A549 (cell line): ENCODE data around the gene NDUFA5. TPM values are rescaled to one million over a fixed set of nuclear protein-coding genes. Genes with fewer than 3 reads are reported as not detected.

ENCODE experiments used
- ATAC-seq, 2 experiments: fragments of 200-7000 bp in 1 of 2; fragments of >200 bp in 1 of 2; cut with Nextera tagmentation in 1 of 2; cut with Tn5 transposase in 1 of 2; 3 replicates each; pipeline versions ENCODE4 v1.8.0 to v1.9.1; 2018 to 2020; ENCODE audit warnings: mild to moderate bottlenecking in 1 of 2, moderate library complexity in 1 of 2
- CTCF ChIA-PET: fragments of 300-600 bp; sonication (Branson Sonifier 250); formaldehyde crosslinking; extraction: SDS; loops from one replicate; lab custom pipeline; 2021; ENCODE audit warnings: antibody characterized with exemption, inconsistent platforms; lab: Yijun Ruan, JAX
- POLR2A ChIA-PET: fragments of 350-600 bp; formaldehyde crosslinking; extraction: SDS; loops from one replicate; lab custom pipeline; 2021; ENCODE audit warnings: antibody characterized with exemption, inconsistent platforms; lab: Yijun Ruan, JAX
- DNase-seq, 2 experiments: peaks; one replicate each; pipeline versions ENCODE4 v3.0.0 to v3.0.0-alpha.2; 2011 to 2016; ENCODE audit warnings: low read depth in 1 of 2, low spot score in 1 of 2
- FAIRE-seq: peaks from 2 replicates; lab custom pipeline; 2011; peaks lifted over from hg19 to GRCh38; lab: Jason Lieb, UNC
- H3K27ac ChIP-seq, 2 experiments: fragments of >200 bp; sonication (Bioruptor Twin); formaldehyde crosslinking; 3 replicates each; pipeline ENCODE4 v1.5.1; 2016 to 2017
- H3K4me1 ChIP-seq: fragments of >200 bp; sonication (Bioruptor Twin); formaldehyde crosslinking; 3 replicates; pipeline ENCODE4 v1.6.1; 2016
- H3K4me2 ChIP-seq: fragments of >200 bp; sonication (Bioruptor Twin); formaldehyde crosslinking; 3 replicates; pipeline ENCODE4 v1.6.1; 2016
- H3K4me3 ChIP-seq: fragments of >200 bp; sonication (Bioruptor Twin); formaldehyde crosslinking; 3 replicates; pipeline ENCODE4 v1.5.1; 2016
- H3K9me3 ChIP-seq: fragments of >200 bp; sonication (Bioruptor Twin); formaldehyde crosslinking; 3 replicates; pipeline ENCODE4 v1.6.1; 2016
- CBX8 ChIP-seq: fragments of 200-600 bp; sonication (generic); IDR thresholded peaks from 2 replicates; pipeline ENCODE4 v1.6.1; 2016
- CEBPB ChIP-seq, 2 experiments: fragments of >200 bp in 1 of 2; sonication (Bioruptor Twin) in 1 of 2; formaldehyde crosslinking in 1 of 2; IDR thresholded peaks; 2 replicates each; pipeline ENCODE4 v1.6.1; 2012 to 2016
- CHD2 ChIP-seq: fragments of 150-350 bp; IDR thresholded peaks from 2 replicates; pipeline ENCODE4 v1.6.1; 2014; ENCODE audit warnings: low read length; ENCODE audit not compliant: partially characterized antibody
- CTCF ChIP-seq: fragments of >200 bp; sonication (Bioruptor Twin); formaldehyde crosslinking; IDR thresholded peaks from 3 replicates; pipeline ENCODE4 v1.5.1; 2016
- EHF ChIP-seq: fragments of 250-450 bp; sonication (Bioruptor Pico); IDR thresholded peaks from 2 replicates; pipeline ENCODE4 v1.5.0; 2020; ENCODE audit warnings: mild to moderate bottlenecking
- ESRRA ChIP-seq: fragments of 150-350 bp; IDR thresholded peaks from 2 replicates; pipeline ENCODE4 v1.6.1; 2014; ENCODE audit warnings: mild to moderate bottlenecking, low read length, borderline replicate concordance
- FOXS1 ChIP-seq: fragments of 250-450 bp; sonication (Bioruptor Pico); IDR thresholded peaks from 2 replicates; pipeline ENCODE4 v1.5.0; 2020; ENCODE audit warnings: mild to moderate bottlenecking, moderate library complexity
- HOXB13 ChIP-seq: fragments of 250-450 bp; sonication (Bioruptor Pico); IDR thresholded peaks from 2 replicates; pipeline ENCODE4 v1.5.0; 2020; ENCODE audit warnings: low read depth, mild to moderate bottlenecking, moderate library complexity
- HOXB5 ChIP-seq: fragments of 250-450 bp; sonication (Bioruptor Pico); IDR thresholded peaks from 2 replicates; pipeline ENCODE4 v1.5.0; 2020; ENCODE audit warnings: mild to moderate bottlenecking, moderate library complexity
- JUNB ChIP-seq: fragments of >200 bp; sonication (Bioruptor Twin); formaldehyde crosslinking; IDR thresholded peaks from 2 replicates; pipeline ENCODE4 v1.6.1; 2016
- KDM1A ChIP-seq: fragments of 200-600 bp; sonication (generic); IDR thresholded peaks from 2 replicates; pipeline ENCODE4 v1.6.1; 2016; ENCODE audit warnings: low read depth, mild to moderate bottlenecking
- MAFK ChIP-seq: fragments of 450-650 bp; IDR thresholded peaks from 2 replicates; pipeline ENCODE4 v1.6.1; 2014; ENCODE audit not compliant: partially characterized antibody
- MAZ ChIP-seq: fragments of 150-350 bp; IDR thresholded peaks from 2 replicates; pipeline ENCODE4 v1.6.1; 2014; ENCODE audit warnings: antibody characterized with exemption, low read depth, low read length, borderline replicate concordance
- MYC ChIP-seq: IDR thresholded peaks from 2 replicates; pipeline ENCODE4 v1.6.1; 2012; ENCODE audit warnings: mild to moderate bottlenecking, inconsistent platforms, low read length, improper control_type of control experiment, borderline replicate concordance
- NPAS2 ChIP-seq: fragments of 250-450 bp; sonication (Bioruptor Pico); IDR thresholded peaks from 2 replicates; pipeline ENCODE4 v1.8.0; 2022; ENCODE audit warnings: mild to moderate bottlenecking, moderate library complexity, borderline replicate concordance
- NR3C1 ChIP-seq: fragments of >200 bp; sonication (Bioruptor Twin); formaldehyde crosslinking; IDR thresholded peaks from 3 replicates; pipeline ENCODE4 v1.6.1; 2017
- PBX3 ChIP-seq: IDR thresholded peaks from 2 replicates; pipeline ENCODE4 v1.6.1; 2012
- POLR2AphosphoS2 ChIP-seq: conservative IDR thresholded peaks from 2 replicates; pipeline ENCODE4 v1.6.1; 2012; ENCODE audit warnings: low read length, improper control_type of control experiment, inconsistent platforms
- RAD21 ChIP-seq, 2 experiments: fragments of >200 bp in 1 of 2; sonication (Bioruptor Twin) in 1 of 2; formaldehyde crosslinking in 1 of 2; IDR thresholded peaks in 1 of 2; conservative IDR thresholded peaks in 1 of 2; 2 replicates in 1 of 2; 3 replicates in 1 of 2; pipeline ENCODE4 v1.6.1; 2012 to 2018; ENCODE audit warnings: inconsistent platforms in 1 of 2
- RCOR1 ChIP-seq: fragments of 150-350 bp; IDR thresholded peaks from 2 replicates; pipeline ENCODE4 v1.6.1; 2014; ENCODE audit warnings: antibody characterized with exemption, low read length, low read depth
- REST ChIP-seq: fragments of 200-600 bp; sonication (generic); IDR thresholded peaks from 2 replicates; pipeline ENCODE4 v1.6.1; 2016; ENCODE audit warnings: antibody characterized with exemption, mild to moderate bottlenecking, moderate library complexity
- RFX5 ChIP-seq: fragments of 450-650 bp; IDR thresholded peaks from 2 replicates; pipeline ENCODE4 v1.7.1; 2014; ENCODE audit warnings: antibody characterized with exemption, mild to moderate bottlenecking, moderate library complexity
- RNF2 ChIP-seq: fragments of 200-600 bp; sonication (generic); IDR thresholded peaks from 2 replicates; pipeline ENCODE4 v1.6.1; 2016; ENCODE audit warnings: low read depth, mild to moderate bottlenecking, antibody characterized with exemption, moderate library complexity, borderline replicate concordance
- ZC3H11A ChIP-seq: fragments of 450-650 bp; IDR thresholded peaks from 2 replicates; pipeline ENCODE4 v1.6.1; 2014; ENCODE audit warnings: antibody characterized with exemption, mild to moderate bottlenecking
- ZFP36 ChIP-seq: fragments of 450-650 bp; IDR thresholded peaks from 2 replicates; pipeline ENCODE4 v1.6.1; 2014; ENCODE audit warnings: borderline replicate concordance; ENCODE audit not compliant: partially characterized antibody
- ZSCAN20 ChIP-seq: fragments of 250-450 bp; sonication (Bioruptor Pico); IDR thresholded peaks from 2 replicates; pipeline ENCODE4 v1.8.0; 2022; ENCODE audit warnings: mild to moderate bottlenecking, moderate library complexity
- WGBS: methylation state at CpG from one replicate; pipeline ENCODE4 v1.1.6; 2017; ENCODE audit errors: missing lambda C conversion rate; 5-methylcytosine and 5-hydroxymethylcytosine counted together
- polyA plus RNA-seq, 4 experiments: library from polyadenylated mRNA; depleted of rRNA in 3 of 4; stranded (reverse); fragments of >200 nt; fragmentation: RNase III in 1 of 4; extraction: RNeasy Plus Mini Kit Qiagen cat#74134 plus additional on column Dnase treatment in 1 of 4; gene quantifications; 2 replicates in 3 of 4; 3 replicates in 1 of 4; pipeline ENCODE4 v1.2.3, GENCODE V29; 2011 to 2017
- TF ChIP-seq, protein P1 (sequence below): IDR thresholded peaks from 2 replicates; pipeline ENCODE4 v1.6.1; 2012
- TF ChIP-seq, protein P2 (sequence below): fragments of 250-450 bp; sonication (Bioruptor Pico); IDR thresholded peaks from 2 replicates; pipeline ENCODE4 v1.5.0; 2021; ENCODE audit warnings: mild to moderate bottlenecking, moderate library complexity, borderline replicate concordance
- TF ChIP-seq, protein P3 (sequence below): IDR thresholded peaks from 2 replicates; pipeline ENCODE4 v1.6.1; 2012; ENCODE audit warnings: low read depth, borderline replicate concordance

Gene NDUFA5
- polyA plus RNA-seq, 2 of the 4 experiments (the other 2 are of a cell fraction), result 58.8 to 64.8 TPM

GRCh38 chr7:123555484-123555883 lies 2.1 kb downstream of the NDUFA5 start:
- ChIA-PET CTCF (no interaction called here), POLR2A (no interaction called here)
- ATAC-seq (no peak), FAIRE-seq (no peak), DNase-seq (no peak)
- no peak for TF ChIP-seq RFX5
- no peak for TF ChIP-seq FOXS1 (CRISPR knock-in tag)
- no peak for TF ChIP-seq HOXB13 (CRISPR knock-in tag)
- TF ChIP-seq, protein P1, sequence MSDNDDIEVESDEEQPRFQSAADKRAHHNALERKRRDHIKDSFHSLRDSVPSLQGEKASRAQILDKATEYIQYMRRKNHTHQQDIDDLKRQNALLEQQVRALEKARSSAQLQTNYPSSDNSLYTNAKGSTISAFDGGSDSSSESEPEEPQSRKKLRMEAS, result no peak
- TF ChIP-seq ESRRA, result no peak
- TF ChIP-seq MYC, result no peak
- no peak for TF ChIP-seq CHD2
- TF ChIP-seq RNF2, result no peak
- TF ChIP-seq EHF (CRISPR knock-in tag), result no peak
- TF ChIP-seq POLR2AphosphoS2, result no peak
- TF ChIP-seq ZFP36, result no peak
- no peak for TF ChIP-seq MAFK
- no peak for TF ChIP-seq RCOR1
- TF ChIP-seq ZSCAN20, result no peak
- no peak for TF ChIP-seq NPAS2
- TF ChIP-seq, protein P2, sequence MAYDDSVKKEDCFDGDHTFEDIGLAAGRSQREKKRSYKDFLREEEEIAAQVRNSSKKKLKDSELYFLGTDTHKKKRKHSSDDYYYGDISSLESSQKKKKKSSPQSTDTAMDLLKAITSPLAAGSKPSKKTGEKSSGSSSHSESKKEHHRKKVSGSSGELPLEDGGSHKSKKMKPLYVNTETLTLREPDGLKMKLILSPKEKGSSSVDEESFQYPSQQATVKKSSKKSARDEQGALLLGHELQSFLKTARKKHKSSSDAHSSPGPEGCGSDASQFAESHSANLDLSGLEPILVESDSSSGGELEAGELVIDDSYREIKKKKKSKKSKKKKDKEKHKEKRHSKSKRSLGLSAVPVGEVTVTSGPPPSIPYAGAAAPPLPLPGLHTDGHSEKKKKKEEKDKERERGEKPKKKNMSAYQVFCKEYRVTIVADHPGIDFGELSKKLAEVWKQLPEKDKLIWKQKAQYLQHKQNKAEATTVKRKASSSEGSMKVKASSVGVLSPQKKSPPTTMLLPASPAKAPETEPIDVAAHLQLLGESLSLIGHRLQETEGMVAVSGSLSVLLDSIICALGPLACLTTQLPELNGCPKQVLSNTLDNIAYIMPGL (CRISPR knock-in tag), result no peak
- no peak for TF ChIP-seq CEBPB (IDR thresholded peaks at IDR 0.05)
- no peak for TF ChIP-seq PBX3
- no peak for TF ChIP-seq ZC3H11A
- H3K4me3 ChIP-seq, result no peak overlapping the region
- H3K4me1 ChIP-seq, result peaks cover 4% of the 10 kb centered on the region; the same call in 1 of the 3 replicates
- no peak overlapping the region for H3K27ac ChIP-seq
- H3K9me3 ChIP-seq, result no peaks in the 10 kb centered on the region
- H3K4me2 ChIP-seq, result no peak overlapping the region

- no peak overlapping the region for H3K27ac ChIP-seq
- CTCF ChIA-PET, result interaction anchor here (1.0 kb wide), 1 partner anchor 312 kb away, joined by 3 read pairs; no protein-coding TSS in a partner anchor
- POLR2A ChIA-PET, result no interaction called here
- no peak overlapping the region for H3K4me2 ChIP-seq
- no peak for ATAC-seq
- TF ChIP-seq KDM1A, result no peak
- TF ChIP-seq EHF (CRISPR knock-in tag), result no peak
- TF ChIP-seq CEBPB (IDR thresholded peaks at IDR 0.05), result no peak
- TF ChIP-seq MAFK, result no peak
- TF ChIP-seq REST, result no peak
- no peak for TF ChIP-seq MAZ
- TF ChIP-seq HOXB13 (CRISPR knock-in tag), result no peak
- TF ChIP-seq JUNB, result no peak
- TF ChIP-seq, protein P3, sequence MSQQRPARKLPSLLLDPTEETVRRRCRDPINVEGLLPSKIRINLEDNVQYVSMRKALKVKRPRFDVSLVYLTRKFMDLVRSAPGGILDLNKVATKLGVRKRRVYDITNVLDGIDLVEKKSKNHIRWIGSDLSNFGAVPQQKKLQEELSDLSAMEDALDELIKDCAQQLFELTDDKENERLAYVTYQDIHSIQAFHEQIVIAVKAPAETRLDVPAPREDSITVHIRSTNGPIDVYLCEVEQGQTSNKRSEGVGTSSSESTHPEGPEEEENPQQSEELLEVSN, result no peak
- TF ChIP-seq CBX8, result no peak
- no peak for TF ChIP-seq HOXB5 (CRISPR knock-in tag)
- TF ChIP-seq ZSCAN20, result no peak
- no peak for TF ChIP-seq RFX5
- no peak for TF ChIP-seq NPAS2
- no peak for TF ChIP-seq RAD21 (conservative IDR thresholded peaks at IDR 0.05 in 1 of 2, IDR thresholded peaks at IDR 0.05 in 1 of 2)
- no peak for TF ChIP-seq CTCF
- TF ChIP-seq NR3C1, result no peak
- H3K4me3 ChIP-seq, result no peak overlapping the region
- no peak for FAIRE-seq
- no peaks in the 10 kb centered on the region for H3K9me3 ChIP-seq
- WGBS, result 89% methylated on average over 3 of the region's 3 CpGs
- H3K4me1 ChIP-seq, result peaks cover 4% of the 10 kb centered on the region; the same call in 1 of the 3 replicates
- no peak for DNase-seq
Observed at GRCh38 chr7:123553159-123553558, 4.5 kb downstream of the NDUFA5 start.
